AG09309 (cell line): Measurements from ENCODE around the gene DNAJB6.

Experiments
- DNase-seq: peaks from one replicate; pipeline ENCODE4 v3.0.0-alpha.2; 2010; ENCODE audit warnings: low read depth
- H3K4me3 ChIP-seq: 2 replicates; pipeline ENCODE4 v1.5.1; 2011; ENCODE audit warnings: mild to moderate bottlenecking, low read depth, low read length, moderate library complexity; ENCODE audit not compliant: control insufficient read depth
- CTCF ChIP-seq: IDR thresholded peaks from 2 replicates; pipeline ENCODE4 v1.5.1; 2011; ENCODE audit warnings: mild to moderate bottlenecking, low read depth, low read length, inconsistent platforms; ENCODE audit not compliant: insufficient read depth, control insufficient read depth; ENCODE audit errors: missing control alignments

The DNAJB6 gene

GRCh38 chr7:157373493-157373892 is 36.7 kb downstream of the DNAJB6 start:
- no peak overlapping the region for H3K4me3 ChIP-seq
- no peak for DNase-seq
- no peak for TF ChIP-seq CTCF

- no peak for TF ChIP-seq CTCF
- DNase-seq: no peak
- H3K4me3 ChIP-seq: no peak overlapping the region
Observed at GRCh38 chr7:157375410-157375809, 38.6 kb downstream of the DNAJB6 start.

- H3K4me3 ChIP-seq: no peak overlapping the region
- DNase-seq: no peak
- no peak for TF ChIP-seq CTCF
Observed at GRCh38 chr7:157377436-157378124, 40.8 kb downstream of the DNAJB6 start.

GRCh38 chr7:157378390-157378789 is 41.6 kb downstream of the DNAJB6 start:
- no peak for TF ChIP-seq CTCF
- H3K4me3 ChIP-seq: no peak overlapping the region
- DNase-seq: no peak

GRCh38 chr7:157379493-157379892 is 42.7 kb downstream of the DNAJB6 start:
- no peak for DNase-seq
- no peak overlapping the region for H3K4me3 ChIP-seq
- no peak for TF ChIP-seq CTCF

GRCh38 chr7:157380416-157380815 is 43.6 kb downstream of the DNAJB6 start:
- no peak for TF ChIP-seq CTCF
- no peak overlapping the region for H3K4me3 ChIP-seq
- no peak for DNase-seq
